Fibroblast of the conjunctiva (primary cell): ENCODE results near the gene GTF3A.

ENCODE experiments used
- DNase-seq: peaks from one replicate; pipeline ENCODE4 v3.0.0-alpha.2; 2010; ENCODE audit warnings: low read depth

GTF3A gene

DNA sequence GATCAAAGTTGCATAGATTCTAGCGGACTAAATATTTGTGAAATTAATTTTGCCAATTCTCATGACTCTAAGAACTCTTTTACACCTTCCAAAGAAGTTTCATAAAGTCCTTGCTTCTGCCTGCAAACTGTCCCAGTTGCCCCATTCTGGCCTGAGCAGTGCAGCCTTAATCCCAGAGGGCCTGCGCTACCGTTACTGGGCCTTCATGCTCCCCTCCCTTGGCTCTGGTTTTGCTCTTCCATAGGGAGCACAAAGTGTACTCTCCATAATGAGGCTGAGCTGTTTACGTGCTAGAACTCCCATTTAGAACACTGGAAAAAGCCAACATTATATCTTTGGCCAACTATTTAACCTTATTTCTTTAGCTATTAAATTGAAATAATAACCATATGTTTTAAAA is 23.9 kb downstream of the GTF3A start:
- DNase-seq: no peak

DNA sequence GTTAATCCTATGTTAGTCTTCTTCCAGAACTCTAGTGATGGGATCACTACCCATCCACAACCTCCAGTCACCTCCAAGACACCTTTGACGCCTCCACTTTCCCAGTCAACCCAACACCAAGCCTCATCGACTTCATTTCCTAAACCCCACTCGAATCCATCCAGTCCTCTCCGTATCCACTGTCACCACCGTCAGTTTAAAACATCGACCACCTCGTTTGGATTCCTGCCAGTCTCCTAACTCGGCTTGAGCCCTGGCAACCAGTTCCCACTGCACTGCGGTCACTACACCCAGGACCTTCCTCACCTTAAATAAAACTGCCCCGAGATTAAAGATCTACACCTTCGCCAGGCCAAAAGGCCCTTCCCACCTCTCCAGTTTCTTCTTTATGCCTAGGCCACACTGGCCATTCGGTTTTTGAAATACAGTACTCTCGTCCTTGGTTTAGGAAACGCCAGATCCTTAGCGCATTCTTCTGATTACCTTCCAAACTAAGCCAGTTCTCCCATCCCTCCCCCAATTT is 24.7 kb downstream of the GTF3A start:
- no peak for DNase-seq

DNA sequence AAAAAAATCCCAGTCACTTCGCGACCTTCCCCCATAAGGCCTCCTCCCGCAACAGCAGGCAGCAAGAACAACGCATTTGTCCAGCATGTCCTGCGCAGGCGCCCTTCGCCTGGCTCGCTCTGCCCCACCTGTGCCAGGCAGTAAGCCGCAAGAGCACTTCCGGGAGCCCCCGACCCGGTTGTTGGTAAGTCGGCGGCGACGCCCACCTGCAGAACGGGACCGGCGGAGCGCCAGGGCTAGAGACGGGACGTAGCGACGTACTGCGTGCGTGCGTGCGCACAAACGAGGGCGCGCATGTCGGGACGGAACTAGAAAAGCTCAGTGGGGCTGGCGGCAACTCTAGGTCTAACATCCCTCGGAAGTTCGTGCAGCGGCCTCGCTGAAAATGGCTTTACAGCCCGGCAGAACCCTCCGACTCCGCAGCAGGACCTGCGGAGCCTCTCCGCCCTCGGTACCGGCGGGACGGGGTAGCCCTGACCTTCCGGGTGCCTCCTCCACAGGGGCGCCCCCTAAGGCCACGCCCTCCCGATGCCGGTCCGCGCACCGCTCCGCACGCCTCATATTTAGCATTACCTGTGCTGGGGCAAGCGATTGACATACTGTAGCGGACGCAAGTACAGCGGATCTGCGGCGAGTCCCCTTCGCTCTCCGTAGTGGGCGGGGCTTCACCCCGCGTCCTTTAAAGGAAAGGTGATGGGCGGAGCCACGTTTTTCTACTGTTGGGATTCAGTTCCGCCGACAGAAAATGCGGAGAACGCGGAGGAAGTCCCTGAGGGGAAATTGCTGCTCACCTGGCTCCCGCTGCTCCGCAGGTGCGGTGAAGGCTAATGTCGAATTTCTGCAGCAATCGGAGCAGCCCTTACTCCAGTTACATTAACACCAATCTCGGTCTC is 25.8 kb downstream of the GTF3A start, which contains the start of gene MTIF3:
Gene MTIF3 (minus strand): TSS at position 629 of the 893 bp plus-strand sequence. CDS start 10,116 bp downstream, outside the sequence.
- peak; percentile 80 for DNase-seq

DNA sequence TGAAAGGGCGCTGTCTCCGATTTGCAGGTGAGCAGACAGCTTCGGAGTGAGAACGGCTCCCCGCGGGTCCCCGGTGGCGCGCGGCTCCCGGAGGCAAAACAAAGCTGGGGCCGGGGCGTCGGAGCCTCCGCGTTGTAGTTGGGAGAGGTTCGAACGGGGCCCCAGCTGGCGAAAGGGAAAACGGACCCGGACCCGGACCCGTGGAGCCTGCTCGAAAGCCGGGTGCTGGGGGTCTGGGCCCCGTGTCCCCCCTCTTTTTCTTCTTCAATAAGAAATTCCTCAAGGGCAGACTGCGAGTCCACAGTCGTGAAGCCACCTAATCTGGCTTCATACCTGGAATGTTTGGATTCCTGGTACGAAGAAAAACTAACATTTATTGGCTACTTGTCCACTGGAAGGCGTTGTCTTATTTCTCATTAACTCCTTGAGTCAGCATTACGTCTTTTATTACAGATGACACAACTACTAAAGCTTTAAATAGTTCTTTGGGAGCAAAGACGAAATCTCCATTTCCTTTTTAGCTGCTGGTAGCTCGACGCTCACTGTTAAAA is 26.6 kb downstream of the GTF3A start:
- no peak for DNase-seq

DNA sequence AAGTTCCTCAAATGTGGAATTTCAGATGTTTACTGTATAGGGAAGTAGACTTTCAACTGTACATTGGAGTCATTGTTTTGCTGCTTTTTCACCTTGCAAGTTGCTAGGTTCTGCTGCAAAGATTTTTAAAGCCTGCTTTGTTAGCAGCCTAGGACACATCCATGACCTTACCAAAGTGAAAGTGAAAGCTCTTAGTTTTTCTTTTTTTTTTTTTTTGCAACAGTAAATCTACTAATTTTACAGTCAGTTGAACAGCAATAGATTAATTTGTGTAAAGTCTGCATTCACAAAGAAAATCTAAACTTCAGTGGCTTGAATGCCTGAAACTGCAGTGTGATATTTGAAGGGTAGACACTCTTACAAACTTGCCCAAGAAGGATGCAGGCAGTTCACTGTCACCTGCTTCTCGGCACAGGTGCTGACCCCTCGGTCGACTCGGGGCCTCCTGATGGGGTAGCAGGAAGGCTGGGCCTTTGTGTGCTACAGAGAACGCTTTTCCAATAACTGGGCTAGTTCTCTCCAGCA is 31.0 kb downstream of the GTF3A start:
- DNase-seq: no peak

DNA sequence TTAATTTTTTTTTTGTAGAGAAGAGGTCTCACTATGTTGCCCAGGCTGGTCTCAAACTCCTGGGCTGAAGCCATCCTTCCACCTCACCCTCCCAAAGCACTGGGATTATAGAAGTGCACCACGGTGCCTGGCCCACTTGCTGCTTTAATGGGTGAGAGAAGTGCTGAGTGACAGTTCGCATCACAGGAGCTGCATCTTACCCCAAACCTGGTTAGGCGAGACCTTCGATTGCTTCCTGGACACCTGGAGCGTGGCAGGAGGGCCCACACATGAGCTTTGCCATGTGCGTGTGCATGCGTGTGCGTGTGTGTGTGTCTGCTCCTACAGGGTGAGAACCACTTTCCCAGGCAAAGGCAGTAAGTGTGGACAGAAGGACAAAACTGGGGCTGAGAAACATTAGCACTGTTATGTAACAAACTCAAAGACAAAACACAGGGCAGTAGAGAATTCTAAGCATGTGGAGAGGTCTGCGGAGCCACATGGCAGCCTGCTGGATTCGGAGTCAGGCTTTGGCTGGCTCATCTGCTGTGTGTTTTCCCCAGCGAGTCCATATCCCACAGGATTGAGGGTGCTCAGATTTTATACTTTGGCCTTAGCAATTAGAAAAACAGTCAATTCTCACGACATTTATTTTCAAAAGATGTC is 37.6 kb downstream of the GTF3A start:
- DNase-seq: no peak

DNA sequence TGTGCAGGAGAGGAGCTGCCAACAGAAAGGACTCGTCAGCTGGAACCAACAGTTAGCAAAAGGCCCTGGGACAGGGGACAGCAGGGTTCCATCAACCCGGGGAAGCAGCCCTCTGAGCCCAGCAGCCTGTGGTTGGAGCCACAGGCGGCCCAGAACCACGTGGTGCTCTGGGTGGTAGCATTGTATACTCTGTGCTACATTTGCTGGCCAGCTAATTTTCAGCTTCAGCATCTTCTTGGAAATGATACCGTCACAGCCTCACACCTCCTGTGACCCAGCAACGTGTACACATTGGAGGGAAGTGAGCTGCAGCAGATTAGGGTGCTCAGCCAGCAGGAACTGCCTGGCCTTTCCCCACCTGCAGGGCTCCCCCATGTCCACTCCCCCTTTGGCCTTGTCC is 39.1 kb downstream of the GTF3A start:
- no peak for DNase-seq

DNA sequence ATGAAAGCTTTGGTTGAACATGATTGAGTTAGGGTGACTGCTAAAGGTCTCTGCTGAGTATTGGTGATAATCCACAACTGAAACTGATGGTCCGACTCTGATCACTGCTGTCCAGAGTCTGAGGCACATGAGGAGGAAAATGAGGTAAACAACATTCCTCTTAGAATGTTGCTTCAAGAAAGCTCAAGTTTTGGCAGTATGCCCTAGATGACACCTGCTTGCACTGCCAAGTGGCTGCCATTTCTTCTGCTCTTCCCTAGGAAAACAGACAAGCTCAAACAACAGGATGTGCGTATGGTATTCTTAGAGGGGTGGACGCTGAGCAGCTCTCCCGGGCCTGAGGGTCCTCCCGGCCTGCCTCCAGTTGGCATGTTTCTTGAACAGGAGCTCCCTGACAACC is 41.2 kb downstream of the GTF3A start:
- no peak for DNase-seq

DNA sequence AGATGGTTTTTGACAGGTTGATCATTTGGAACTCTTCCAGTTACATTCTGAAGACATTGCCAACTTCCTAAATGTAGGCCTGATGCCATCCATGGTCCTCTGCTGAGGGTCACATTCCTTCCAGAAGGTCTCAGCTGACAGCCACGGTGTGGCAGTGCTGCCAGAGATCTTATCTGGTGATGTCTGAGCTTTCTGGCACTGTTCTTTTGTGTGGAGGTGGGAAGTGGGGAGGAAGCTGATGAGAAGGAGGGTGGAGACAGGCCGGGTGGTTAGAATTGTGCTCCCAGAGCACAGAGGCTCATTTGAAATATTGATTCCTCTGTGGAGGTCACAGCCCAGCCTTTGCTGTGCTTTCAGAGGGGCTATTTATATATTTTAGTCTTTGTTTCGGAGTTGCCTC is 42.1 kb downstream of the GTF3A start:
- DNase-seq: no peak

DNA sequence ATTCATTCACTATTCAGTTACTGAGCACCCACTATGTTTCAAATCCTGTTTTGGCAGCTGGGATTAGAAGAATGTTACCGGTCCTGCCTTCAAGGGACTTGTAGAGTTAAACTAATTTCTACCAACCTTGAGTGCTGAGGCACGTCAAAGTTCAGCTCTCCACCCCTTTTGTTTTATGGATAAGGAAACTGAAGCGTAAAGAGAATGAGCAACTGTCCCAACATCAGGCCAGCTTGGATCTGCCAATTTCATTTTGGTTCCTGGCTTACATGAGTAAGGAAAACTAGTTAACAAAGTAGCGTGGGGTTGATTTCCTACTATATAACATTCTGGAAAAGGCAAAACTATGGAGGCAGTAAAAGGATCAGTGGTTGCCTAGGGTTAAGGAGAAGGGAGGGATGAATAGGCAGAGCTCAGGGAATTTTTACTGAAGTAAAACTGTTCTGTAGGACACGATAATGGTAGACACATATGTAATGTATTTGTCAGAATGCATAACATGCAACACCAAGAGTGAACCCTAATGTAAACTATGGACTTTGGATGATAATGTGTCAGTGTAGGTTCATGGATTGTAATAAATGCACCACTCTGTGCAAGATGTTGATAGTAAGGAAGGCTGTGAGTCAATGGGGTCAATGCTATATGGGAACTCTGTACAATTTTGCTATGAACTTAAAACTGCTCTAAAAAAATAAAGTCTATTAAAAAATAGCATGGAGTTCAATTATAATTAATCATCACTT is 45.8 kb downstream of the GTF3A start:
- no peak for DNase-seq

DNA sequence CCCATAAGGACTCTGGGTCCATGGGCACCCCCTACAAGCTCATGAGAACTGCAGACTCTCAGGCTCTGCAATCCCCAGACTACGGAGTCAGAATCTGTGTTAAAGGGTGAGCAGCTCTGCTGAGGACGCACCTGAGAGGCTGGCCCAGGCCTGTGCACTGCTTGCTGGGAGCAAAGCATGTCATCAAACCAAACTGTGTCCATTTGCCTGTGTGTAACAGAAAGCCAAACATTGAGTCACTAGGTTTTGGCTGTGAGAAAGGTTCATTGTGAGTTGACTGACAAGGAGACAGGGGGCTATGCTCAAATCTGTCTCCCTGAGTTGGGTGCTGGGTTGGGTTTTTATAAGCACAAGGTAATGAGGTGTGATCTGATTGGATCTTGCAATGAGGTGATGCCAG is 48.0 kb downstream of the GTF3A start:
- no peak for DNase-seq

DNA sequence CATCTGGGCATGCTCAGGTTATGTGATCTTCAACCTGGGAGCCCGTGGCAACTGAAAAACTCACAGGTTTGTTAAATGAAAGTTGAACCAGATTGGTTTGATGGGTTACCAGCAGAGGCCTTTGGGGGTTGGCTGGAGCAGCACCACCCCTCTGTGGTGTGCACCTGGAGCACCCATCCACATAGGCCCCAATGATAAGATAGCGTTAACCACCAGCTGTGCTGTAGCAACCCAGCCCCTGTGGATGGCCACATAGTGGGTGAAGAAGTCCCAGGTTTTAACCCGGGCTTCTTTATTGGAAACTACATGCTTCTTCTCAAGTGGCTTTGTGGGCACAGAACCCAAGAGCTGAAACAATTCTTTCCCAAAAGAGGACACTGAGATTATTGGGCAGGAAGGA is 48.5 kb downstream of the GTF3A start:
- no peak for DNase-seq

DNA sequence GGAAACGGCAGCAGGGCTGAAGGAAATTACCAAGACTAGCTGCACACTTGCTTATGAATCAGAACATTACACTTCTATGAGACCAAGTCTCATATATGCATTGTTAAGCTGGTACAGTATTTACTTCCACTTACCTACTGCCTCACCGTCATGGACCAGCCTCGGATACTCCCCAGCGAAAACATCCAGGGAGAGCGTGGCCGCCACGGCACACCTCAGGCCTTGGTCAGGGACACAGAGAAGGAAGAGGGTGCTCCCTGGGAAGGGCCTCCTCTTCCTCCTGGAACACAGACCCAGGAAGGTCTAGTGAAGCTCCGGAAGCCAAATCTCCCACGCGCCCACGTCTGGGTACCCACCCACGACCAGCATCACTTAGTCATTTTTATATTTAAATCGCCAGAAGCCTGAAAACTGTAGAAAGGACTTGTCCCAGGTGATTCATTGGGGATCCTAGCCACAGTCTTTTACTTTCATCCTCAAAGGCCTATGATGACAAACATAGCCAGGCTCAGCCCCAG is 50.4 kb downstream of the GTF3A start:
- DNase-seq: no peak

DNA sequence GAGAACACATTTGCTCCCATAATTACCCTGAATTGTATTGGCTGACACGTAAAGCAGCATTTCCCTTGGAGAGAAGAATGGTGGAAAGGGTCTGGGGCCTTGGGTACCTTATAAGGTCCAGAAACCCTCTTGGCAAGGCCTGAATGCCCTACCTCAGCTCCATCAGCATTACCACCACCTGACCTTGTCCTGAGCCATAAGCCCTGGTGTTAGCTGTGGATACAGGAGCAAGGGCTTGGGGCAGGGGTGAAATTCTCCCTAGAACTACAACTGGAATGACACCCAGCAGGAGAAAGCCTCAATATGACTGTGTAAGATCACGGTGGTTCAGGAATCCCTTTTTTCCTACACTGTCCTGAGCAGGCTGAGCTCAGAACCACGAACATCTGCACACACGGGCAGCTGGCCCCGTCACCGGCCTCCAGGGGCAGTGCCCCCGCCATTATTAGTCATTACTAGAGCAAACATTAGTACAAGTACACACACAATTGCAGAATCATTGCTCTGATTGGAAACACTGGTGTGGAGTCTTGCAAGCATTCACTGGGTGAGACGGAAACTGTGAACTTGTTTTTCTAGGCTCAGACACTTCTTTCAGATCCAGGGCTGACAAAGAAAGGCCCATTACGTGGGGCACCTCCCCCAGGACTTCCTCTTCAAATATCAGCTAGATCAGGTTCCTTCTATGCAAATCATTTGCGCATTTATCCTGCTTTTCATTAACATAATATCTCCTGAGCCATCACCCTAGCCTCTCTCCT is 52.7 kb downstream of the GTF3A start:
- DNase-seq: peak; percentile 16

DNA sequence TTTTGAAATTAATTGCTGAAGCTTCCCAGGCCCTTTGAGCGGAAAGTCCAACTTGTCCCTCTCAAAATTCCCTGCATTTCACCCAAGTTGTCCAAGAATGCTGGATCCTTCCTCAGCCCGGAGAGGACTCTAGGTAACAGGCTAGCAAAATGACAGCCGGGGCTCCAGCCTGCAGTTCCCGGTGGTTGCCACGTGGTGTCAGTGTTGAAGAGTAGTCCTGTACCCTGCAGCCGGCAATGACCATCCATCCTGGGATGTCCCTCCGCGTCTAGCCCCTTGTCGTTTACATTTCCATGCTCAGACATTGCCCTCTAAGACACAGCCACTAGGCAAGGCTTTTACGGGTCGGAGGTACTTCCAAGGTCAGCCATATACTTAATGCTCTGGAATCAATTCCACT is 57.3 kb downstream of the GTF3A start:
- DNase-seq: no peak

DNA sequence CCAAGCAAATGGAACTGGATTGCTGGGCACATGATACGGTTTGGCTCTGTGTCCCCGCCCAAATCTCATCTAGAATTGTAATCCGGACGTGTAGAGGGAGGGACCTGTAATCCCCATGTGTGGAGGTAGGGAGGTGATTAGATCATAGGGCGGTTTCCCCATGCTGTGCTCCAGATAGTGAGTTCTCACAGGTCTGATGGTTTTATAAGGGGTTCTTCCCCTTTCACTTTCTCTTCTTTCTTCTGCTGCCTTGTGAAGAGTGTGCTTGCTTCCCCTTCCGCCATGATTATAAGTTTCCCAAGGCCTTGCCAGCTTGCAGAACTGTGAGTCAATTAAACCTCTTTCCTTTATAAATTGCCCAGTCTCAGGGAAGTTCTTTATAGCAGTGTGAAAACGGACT is 58.6 kb downstream of the GTF3A start:
- DNase-seq: no peak

DNA sequence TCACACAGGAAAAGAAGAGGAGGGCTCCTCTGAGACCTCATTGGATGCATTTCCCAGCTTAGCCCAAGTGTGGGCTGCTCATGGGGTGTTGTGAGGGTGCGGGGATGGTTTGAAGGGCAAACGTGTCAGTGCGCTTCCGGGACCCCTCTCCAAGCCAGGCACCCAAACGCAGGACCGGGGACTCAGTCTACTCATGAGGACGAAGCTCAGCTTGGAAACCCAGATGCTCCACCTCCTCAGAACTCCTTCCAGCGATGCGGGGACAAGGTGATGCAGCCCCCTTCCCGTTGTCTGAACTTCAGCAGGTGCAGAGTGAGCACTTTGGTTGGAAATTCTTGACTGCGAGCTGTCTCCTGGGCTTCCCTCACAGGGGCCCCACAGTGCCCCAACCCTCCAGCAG is 59.0 kb downstream of the GTF3A start:
- DNase-seq: no peak
